Epithelial cell of esophagus (primary cell): ENCODE data around the gene HAPLN2.
"Not testable (repeated sequence)": the region's sequence is repeated elsewhere in the genome, so short reads cannot be mapped to it uniquely, and the experiment has no call there.

Experiments
- DNase-seq: peaks from one replicate; pipeline ENCODE4 v3.0.0; 2010; ENCODE audit warnings: low read depth
- H3K4me3 ChIP-seq: 2 replicates; pipeline ENCODE4 v1.5.1; 2011; ENCODE audit warnings: mild to moderate bottlenecking, low read length, control low read depth
- CTCF ChIP-seq: IDR thresholded peaks from 2 replicates; pipeline ENCODE4 v1.5.1; 2011; ENCODE audit warnings: low read depth, mild to moderate bottlenecking, low read length, control low read depth, inconsistent platforms; ENCODE audit not compliant: insufficient read depth; ENCODE audit errors: missing control alignments

HAPLN2 gene

DNA sequence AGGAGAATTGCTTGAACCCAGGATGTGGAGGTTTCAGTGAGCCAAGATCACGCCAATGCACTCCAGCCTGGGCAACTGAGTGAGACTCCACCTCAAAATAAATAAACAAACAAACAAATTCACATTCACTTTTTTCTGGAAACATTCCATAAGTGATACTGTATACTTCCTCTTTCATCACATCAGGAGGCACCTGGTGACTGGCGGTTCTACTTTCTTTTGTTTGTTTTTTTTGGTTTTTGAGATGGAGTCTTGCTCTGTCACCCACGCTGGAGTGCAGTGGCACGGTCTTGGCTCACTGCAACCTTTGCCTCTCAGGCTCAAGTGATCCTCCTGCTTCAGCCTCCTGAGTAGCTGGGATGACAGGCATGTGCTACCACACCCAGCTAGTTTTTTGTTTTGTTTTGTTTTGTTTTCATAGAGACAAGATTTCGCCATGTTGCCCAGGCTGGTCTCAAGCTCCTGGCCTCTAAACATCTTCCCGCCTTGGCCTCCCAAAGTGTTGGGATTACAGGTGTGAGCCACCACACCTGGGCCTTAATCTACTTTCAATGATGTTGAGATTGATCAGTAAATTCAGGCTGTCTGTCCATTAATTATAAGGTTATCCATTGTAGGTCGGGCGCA lies 10.7 kb downstream of the HAPLN2 start:
- no peak overlapping the region for H3K4me3 ChIP-seq
- no peak for TF ChIP-seq CTCF
- DNase-seq, result no peak

DNA sequence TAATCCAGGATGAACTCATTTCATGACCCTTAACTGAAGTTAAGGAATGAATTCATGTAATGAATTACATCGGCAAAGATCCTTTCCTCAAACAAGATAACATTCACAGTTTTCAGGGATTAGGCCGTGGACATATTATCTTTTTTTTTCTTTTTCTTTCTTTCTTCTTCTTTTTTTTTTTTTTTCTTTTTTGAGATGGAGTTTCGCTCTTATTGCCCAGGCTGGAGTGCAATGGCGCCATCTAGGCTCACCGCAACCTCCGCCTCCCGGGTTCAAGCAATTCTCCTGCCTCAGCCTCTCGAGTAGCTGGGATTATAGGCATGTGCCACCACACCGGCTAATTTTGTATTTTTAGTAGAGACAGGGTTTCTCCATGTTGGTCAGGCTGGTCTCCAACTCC lies 11.9 kb downstream of the HAPLN2 start:
- not testable (repeated sequence) for H3K4me3 ChIP-seq, DNase-seq

- no peak for TF ChIP-seq CTCF
- no peak overlapping the region for H3K4me3 ChIP-seq
- DNase-seq, result no peak
These were observed 13.1 kb downstream of the HAPLN2 start for GRCh38 chr1:156632355-156632754.

DNA sequence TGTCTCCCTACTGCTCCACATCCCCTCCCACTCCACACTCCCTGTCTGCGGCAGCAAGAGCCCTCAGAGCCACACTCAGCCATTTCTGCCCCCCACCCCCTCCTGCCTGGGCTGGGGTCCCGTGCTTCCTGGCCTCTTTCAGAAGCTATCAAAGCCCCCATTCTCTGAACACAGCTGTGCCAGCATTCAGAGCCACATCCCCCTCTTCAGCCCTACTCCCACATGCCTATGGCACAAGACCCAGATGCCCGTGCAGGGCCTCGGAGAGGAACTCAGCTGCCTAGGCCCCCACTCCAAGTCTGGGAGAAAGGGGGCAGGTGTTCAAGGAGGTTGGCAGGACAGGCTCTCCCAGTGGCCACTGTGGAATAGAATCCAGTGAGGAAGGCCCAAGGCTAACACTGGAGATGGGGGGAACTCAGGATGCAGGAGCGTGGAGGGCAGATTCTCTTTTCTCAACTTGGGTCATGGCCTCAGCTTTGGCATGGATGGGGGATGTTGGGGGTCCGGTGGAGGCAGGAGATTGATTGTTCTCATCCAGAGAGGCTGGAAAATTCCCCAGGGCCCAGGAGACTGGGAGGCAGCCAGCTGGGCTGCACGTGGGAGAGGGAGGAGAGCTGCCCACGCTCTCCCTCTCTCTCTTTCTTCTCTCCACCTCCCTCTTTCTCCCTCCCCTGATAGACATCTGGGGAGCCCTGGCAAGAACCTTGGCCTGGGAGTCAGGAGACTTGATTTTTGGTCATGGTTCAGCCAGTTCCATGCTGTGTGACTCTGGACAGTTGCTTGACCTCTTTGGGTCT lies 19.2 kb downstream of the HAPLN2 start:
- no peak overlapping the region for H3K4me3 ChIP-seq
- no peak for DNase-seq
- no peak for TF ChIP-seq CTCF

DNA sequence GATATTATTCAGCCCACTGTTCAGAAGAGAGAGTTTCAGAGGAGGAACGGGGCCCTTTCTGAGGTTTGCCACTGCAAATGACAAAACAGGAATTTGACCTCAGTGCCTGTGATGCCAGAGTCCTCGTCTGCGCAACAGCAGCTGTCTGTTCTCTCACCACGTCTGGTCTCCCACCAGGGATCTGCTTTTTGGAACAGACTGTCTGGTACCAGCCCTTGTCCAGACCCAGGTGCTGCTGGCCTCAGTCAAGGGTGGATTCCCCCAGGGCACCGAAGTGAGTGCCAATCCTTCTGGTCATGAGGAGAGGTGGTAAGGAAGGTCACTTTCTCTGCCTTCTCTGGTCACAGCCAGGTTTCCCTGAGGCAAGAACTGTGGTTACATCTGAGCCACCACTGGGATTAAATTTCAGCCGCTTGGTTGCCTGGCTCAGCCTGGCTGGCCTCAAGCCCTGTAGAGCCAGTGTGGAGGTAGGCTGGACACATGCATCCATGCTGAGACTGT lies 20.4 kb downstream of the HAPLN2 start:
- DNase-seq, result no peak
- no peak overlapping the region for H3K4me3 ChIP-seq
- TF ChIP-seq CTCF, result no peak

DNA sequence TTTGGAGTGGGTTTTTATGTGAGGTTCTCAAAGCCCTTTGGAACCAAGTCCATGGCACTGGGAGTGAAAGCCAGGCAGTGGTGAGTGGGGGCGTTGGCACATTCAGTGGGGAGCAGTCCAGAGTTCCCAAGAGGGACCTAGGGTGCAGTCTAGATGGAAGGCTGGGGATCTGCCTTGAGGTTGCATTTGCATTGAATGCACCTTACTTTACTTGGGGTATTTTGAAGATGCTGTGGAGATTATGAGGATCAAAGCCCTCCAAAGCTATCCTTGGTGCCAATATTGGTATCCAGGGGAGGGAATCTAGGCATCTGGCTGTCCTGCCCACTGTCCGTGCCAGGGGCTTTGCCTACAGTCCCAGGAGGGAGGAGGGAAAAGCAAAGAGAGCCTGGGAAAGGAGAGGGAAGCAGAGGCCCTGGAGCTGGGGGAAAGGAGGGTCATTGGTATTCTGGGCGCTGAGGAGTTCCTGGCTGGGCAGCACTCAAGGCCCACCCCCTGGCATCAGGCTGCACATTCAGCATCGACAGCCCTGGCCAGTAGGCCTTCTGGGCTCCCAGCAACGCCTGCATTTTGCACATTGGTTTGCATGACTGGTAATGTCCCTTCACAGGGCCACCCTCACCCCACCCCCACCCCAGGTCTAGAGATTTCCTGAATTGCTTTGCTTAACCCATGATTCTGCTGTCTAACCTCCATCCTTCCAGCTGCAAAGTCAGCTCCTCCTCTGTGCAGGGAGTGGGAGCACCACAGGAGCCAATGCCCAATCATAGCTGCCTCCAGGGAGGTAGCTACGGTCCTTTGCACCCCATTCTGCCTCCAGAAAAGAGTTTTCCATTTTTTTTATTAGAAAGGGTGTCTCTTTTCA lies 21.9 kb downstream of the HAPLN2 start:
- DNase-seq, result no peak
- no peak for TF ChIP-seq CTCF
- no peak overlapping the region for H3K4me3 ChIP-seq

- DNase-seq, result no peak
- H3K4me3 ChIP-seq, result no peak within 1 kb of the TSS
- TF ChIP-seq CTCF, result no peak
These were observed 22.6 kb downstream of the HAPLN2 start, which contains the start of gene BCAN for GRCh38 chr1:156641761-156642264. Gene BCAN, plus strand, starts transcription at chr1:156642117. Its CDS starts 3,938 bp downstream, at chr1:156646055.
